WTC11 (cell line): ENCODE measurements around the gene SMIM10L2A.

ENCODE experiments used
- KAT7 ChIP-seq: sonication (generic); formaldehyde crosslinking; IDR thresholded peaks from 2 replicates; pipeline ENCODE4 v1.8.1; 2023; ENCODE audit warnings: missing genetic modification reagents, mild to moderate bottlenecking, borderline replicate concordance
- PRRX2 ChIP-seq: fragments of 250-450 bp; sonication (Bioruptor Pico); IDR thresholded peaks from 2 replicates; pipeline ENCODE4 v1.8.0; 2021; ENCODE audit warnings: mild to moderate bottlenecking
- RELA ChIP-seq: sonication (generic); formaldehyde crosslinking; IDR thresholded peaks from 2 replicates; pipeline ENCODE4 v1.8.1; 2022; ENCODE audit warnings: missing genetic modification reagents, mild to moderate bottlenecking, borderline replicate concordance
- TF ChIP-seq, protein P1 (sequence below): fragments of 200-600 bp; IDR thresholded peaks from 2 replicates; pipeline ENCODE4 v1.8.0; 2022; ENCODE audit warnings: antibody characterized with exemption
- TF ChIP-seq, protein P2 (sequence below): sonication (generic); formaldehyde crosslinking; IDR thresholded peaks from 2 replicates; pipeline ENCODE4 v1.8.0; 2022; ENCODE audit warnings: mild to moderate bottlenecking, missing genetic modification reagents
- TF ChIP-seq, protein P3 (sequence below): sonication (generic); formaldehyde crosslinking; IDR thresholded peaks from 2 replicates; pipeline ENCODE4 v1.8.1; 2022; ENCODE audit warnings: low read depth, missing genetic modification reagents, borderline replicate concordance
- TF ChIP-seq, protein P4 (sequence below): sonication (generic); formaldehyde crosslinking; IDR thresholded peaks from 2 replicates; pipeline ENCODE4 v1.8.1; 2023; ENCODE audit warnings: mild to moderate bottlenecking, missing genetic modification reagents

DNA sequence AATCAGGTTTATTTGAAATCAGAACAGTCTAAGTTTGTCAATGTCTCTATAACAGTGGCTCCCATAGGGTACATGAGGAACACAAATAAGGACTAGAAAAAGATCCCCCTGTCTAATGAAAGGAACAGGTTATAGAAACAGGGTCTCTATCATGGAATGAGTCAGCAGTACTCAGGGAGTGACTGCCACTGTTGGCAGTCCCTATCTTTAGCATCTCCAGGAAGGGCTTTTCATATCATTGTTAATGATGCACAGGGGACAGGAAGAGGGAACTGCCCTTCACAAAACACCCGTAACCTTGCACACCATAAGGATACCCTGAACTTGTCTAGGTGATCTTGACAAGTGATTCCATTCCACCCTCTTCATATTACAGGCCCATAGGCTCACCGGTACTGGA, 38.5 kb upstream of the SMIM10L2A start:
- TF ChIP-seq, protein P1, sequence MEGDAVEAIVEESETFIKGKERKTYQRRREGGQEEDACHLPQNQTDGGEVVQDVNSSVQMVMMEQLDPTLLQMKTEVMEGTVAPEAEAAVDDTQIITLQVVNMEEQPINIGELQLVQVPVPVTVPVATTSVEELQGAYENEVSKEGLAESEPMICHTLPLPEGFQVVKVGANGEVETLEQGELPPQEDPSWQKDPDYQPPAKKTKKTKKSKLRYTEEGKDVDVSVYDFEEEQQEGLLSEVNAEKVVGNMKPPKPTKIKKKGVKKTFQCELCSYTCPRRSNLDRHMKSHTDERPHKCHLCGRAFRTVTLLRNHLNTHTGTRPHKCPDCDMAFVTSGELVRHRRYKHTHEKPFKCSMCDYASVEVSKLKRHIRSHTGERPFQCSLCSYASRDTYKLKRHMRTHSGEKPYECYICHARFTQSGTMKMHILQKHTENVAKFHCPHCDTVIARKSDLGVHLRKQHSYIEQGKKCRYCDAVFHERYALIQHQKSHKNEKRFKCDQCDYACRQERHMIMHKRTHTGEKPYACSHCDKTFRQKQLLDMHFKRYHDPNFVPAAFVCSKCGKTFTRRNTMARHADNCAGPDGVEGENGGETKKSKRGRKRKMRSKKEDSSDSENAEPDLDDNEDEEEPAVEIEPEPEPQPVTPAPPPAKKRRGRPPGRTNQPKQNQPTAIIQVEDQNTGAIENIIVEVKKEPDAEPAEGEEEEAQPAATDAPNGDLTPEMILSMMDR = no peak
- TF ChIP-seq PRRX2 (CRISPR knock-in tag) (no peak), KAT7 (no peak), RELA (no peak)
- TF ChIP-seq, protein P2, sequence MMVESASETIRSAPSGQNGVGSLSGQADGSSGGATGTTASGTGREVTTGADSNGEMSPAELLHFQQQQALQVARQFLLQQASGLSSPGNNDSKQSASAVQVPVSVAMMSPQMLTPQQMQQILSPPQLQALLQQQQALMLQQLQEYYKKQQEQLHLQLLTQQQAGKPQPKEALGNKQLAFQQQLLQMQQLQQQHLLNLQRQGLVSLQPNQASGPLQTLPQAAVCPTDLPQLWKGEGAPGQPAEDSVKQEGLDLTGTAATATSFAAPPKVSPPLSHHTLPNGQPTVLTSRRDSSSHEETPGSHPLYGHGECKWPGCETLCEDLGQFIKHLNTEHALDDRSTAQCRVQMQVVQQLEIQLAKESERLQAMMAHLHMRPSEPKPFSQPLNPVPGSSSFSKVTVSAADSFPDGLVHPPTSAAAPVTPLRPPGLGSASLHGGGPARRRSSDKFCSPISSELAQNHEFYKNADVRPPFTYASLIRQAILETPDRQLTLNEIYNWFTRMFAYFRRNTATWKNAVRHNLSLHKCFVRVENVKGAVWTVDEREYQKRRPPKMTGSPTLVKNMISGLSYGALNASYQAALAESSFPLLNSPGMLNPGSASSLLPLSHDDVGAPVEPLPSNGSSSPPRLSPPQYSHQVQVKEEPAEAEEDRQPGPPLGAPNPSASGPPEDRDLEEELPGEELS (CRISPR knock-in tag) = no peak
- TF ChIP-seq, protein P3, sequence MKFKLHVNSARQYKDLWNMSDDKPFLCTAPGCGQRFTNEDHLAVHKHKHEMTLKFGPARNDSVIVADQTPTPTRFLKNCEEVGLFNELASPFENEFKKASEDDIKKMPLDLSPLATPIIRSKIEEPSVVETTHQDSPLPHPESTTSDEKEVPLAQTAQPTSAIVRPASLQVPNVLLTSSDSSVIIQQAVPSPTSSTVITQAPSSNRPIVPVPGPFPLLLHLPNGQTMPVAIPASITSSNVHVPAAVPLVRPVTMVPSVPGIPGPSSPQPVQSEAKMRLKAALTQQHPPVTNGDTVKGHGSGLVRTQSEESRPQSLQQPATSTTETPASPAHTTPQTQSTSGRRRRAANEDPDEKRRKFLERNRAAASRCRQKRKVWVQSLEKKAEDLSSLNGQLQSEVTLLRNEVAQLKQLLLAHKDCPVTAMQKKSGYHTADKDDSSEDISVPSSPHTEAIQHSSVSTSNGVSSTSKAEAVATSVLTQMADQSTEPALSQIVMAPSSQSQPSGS (CRISPR knock-in tag) = no peak
- TF ChIP-seq, protein P4, sequence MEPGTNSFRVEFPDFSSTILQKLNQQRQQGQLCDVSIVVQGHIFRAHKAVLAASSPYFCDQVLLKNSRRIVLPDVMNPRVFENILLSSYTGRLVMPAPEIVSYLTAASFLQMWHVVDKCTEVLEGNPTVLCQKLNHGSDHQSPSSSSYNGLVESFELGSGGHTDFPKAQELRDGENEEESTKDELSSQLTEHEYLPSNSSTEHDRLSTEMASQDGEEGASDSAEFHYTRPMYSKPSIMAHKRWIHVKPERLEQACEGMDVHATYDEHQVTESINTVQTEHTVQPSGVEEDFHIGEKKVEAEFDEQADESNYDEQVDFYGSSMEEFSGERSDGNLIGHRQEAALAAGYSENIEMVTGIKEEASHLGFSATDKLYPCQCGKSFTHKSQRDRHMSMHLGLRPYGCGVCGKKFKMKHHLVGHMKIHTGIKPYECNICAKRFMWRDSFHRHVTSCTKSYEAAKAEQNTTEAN = no peak
